NCI-H2029 (cell line): ENCODE data around the gene ZNF248.

Source experiments
- DNase-seq: peaks from one replicate; lab custom pipeline; 2025; lab: John Stamatoyannopoulos, UW

Gene ZNF248

DNA sequence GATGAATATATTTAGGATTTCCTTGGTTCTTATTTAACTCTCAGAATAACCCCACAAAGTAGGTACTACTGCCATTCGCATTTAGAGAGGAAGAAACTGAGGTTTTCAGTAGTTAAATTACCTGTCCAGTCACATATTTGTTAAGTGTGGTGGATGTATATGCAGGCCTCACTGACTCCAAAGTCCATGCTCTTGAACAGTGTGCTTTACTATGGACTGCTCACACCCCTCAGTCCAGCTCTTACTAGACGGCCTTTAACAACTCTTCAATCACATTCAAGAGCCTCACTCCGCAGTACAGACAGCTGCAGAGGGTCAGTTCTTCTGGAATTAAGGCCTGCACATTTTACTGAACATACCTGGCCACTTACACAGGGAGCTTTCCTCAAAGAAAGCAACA is 36.2 kb downstream of the ZNF248 start:
- DNase-seq = no peak

DNA sequence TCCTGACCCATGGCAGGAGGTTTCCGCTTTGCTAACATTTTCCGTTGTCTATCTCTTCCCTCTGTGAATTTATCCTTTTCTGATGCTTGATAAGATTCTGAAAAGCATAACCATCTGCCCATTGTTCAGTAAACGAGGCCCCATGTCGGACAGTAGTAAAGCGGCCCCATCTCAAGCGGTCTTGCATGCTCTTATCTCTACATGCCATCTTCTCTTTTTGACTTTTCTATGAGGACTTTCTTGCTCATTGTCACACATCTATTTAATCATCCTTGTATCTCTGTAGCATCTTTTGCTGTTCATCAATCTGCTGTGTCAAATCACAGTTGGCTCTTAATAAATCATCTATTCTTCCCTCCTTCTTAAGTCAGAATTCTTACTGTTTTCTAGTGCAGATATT is 37.6 kb downstream of the ZNF248 start:
- DNase-seq = no peak

DNA sequence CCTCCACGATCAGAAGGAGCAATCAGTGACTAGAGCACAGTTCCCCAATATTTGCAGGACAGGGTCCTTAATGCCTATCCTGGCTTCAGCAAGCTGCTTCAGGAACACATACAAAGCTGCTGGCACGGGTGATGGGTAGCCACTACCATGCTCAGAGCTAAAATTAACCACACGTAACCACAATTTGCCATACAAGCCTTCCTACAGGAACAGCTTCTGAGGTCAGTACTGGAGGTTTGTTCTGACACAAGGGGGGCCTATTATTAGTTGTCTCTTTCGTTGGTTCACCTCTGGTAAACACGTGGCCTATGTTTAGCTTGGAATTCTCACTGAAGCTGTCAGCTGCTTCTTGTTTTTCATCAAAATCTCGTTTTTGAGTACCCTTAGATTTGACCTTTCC is 41.1 kb downstream of the ZNF248 start:
- no peak for DNase-seq

DNA sequence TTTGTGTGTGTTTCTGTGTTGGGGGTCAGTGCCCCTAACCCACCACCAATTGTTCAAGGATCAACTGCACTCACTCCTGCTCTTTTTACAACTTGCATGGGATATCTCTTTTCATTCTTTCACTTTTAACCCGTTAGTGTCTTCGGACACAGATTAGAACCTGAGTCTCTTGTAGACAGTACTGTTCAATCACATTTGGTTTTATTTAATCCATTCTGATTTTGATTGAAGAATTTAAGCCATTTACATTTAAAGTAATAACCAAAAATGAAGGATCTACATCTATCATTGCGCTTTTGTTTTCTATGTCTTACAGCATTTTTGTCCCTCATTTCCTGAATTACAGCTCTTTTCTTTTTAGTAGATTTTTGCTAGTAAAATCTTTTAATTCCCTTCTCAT is 43.6 kb downstream of the ZNF248 start:
- no peak for DNase-seq

DNA sequence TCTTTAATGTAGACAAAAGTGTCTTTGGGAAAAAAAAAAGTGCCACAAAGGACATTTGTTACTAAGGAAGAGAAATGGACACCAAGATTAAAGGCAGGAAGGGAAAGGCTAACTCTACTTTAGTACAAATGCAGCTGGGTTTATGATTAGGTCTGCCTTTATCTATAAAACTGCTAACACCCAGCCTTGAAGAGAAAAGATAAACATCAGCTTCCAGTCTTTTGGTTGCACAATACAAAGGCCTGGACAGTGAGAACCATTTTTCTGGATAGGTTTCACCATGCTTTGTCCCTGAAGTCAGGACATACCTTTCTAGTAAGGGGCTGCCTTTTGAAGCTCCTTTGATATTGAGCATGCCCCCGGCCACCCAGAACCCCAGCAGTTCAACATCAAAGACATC is 45.1 kb downstream of the ZNF248 start:
- no peak for DNase-seq

DNA sequence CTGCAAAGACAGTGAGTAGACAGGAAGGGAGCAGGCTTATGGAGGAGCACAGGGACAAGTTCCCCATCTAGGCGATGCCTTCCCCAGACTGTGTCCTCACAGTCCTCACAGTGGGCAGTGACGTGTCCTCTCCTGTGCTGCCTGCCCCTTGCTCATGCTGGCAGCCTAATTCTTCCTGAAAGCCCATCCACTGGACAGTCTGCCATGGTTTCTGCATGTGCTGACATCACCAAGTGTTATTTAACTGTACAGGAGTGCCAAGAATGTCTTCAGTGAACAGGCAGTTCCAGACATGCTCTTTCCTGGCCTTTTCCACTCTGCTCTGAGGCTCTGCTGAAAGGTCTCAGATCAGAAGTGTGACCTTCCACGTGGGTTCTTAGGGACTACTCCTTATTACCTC is 54.1 kb downstream of the ZNF248 start:
- DNase-seq = no peak

DNA sequence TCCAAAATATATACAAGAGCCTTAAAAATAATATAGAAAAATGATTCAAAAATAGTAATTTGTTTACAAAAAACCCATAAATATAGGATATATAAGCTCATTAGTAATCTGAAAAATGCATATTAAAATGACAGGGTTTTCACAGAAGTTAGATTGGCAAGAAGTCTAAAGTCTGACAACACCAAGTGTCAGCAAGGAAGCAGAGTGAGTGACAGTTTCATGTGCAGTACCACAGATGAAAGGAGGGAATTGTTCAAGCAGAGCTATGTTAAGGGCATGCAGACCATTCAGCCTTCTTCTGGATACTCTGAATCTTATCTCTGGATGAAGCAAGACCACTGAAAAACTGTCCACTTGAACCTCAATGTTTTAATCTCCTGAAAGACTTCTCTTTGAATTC is 55.9 kb downstream of the ZNF248 start:
- no peak for DNase-seq

DNA sequence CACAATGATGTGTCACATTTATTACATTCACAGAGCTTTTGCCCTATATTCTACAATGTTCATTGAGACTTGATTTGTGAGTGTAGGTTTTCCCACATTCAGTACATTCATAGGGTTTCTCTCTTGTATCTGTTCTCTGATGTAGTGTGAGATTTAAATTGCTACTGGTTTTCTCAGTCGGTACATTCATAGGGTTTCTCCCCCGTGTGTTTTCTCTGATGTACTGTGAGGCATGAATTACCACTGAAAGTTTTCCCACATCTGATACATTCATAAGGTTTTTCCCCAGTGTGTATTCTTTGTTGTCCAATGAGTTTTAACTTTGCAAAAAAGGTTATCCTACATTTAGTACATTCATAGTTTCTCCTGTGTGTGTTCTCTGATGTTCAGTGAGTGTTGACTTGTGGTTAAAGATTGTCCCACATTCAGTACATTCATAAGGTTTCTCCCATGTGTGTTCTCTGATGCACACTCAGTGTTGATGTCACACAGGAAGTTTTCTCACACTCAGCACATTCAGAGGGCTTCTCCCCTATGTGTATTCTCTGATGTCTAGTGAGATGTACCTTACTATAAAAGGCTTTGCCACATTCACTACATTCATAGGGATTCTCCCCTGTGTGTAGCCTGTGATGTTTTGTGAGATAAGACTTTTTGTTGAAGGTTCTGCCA is 63.0 kb downstream of the ZNF248 start:
- no peak for DNase-seq

DNA sequence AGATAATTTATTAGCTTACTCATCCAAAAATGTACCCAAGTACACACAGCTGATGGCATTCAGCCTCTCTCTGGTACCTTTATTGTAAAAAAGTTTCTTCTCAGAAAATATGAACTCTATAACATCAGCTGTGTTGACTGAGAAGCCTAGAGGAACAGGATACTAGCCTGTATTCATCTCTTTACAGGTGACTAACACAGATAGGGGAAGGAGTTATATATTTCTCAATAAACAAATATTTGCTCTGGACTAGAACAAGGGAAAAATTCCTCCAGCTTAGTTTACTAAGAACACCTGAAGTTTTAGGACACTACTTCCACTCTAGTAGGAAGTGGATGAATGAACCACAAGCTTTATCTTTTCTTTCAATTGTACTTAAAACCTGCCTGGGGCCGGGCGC is 67.8 kb downstream of the ZNF248 start:
- no peak for DNase-seq

DNA sequence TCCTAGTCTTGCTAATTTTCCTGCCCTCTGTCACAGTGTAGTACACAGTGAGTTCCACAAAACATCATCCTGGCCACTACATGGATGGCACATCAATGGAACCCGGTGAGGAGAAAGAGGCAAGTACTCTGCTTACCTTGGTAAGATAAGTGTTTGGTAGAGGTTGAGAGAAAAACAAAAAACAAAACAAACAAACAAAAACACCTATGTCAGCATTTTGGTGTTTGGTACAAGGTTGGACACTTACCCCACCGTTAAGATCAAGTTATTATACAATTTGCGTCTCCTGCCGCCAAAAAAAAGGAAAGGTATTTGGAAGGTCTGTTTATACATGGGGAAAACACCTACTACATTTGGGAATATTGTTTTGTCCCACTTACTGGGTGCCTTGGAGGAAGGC is 72.7 kb downstream of the ZNF248 start:
- no peak for DNase-seq

DNA sequence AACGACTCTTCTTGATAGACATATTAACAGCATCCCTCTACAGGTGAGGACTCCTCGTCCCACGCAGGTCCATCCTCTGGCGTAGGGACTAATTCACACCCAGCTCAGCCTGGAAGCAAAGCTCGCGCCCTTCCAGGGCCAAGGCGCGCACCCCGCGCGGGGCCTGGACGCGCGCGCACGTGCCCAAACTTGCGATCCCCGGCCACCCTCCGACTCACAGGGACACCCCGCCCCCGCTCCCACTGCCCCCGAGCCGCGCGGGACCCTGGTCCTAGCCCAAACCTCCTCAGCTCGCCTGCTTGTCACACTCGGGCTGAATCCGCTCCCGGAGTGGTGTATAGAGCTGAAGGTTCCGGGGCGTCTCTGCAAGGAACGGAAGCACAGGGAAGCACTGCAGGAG is 76.9 kb downstream of the ZNF248 start:
- DNase-seq = no peak

DNA sequence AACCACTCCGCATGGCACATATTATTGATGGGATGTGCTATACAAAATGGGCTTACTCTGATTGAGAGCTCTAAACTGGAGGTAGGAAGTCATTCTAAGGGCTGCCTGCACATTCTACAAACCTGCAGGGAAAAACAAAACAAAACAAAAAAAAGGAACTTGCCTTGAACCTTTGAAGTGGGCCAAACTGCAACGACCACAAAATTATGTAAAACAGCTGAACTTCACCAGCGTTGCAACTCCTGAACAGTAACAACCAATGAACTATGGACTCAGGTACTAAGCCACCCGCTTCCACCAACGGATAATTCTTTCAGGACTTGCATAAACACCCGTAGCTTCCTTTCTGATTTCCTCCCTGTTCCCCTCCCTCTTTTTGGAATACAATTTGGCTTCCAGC is 80.4 kb downstream of the ZNF248 start:
- no peak for DNase-seq

DNA sequence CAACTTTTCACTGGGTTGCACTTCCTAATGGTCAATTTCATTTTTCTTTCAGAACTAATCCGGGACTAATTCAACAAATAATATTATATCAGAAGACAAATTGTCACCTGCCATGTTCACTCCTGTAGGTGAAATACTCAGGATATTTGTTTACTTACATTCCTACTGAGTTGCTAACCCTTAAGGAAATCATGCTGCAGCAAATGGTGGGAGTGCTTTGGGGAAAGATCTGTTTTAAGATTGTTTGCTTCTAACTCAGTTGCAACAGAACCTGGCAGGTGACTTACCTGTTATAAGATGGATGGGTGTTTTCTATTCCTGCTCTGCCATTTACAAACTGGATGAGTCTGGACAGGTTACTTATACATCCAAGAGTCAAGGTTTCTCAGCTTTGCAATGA is 81.8 kb downstream of the ZNF248 start:
- DNase-seq = no peak

DNA sequence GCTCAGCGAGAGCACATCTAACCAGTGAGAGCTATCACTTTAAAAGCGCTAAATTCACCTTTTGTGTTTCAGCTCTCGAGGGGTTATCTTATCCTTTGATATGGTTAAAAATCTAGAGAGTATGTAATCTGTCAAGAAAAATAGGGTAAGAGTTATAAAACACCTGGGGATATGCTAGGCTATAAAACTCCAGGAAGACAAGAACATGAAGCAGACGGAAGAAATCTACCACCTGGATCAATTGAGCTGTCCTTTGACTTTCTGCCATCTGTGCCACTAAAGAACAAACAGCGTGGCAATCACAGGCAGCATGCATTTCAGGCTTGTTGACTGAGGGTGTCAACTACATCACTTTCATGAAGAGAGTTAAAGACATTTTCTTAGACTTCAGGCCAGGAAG is 83.1 kb downstream of the ZNF248 start:
- no peak for DNase-seq

DNA sequence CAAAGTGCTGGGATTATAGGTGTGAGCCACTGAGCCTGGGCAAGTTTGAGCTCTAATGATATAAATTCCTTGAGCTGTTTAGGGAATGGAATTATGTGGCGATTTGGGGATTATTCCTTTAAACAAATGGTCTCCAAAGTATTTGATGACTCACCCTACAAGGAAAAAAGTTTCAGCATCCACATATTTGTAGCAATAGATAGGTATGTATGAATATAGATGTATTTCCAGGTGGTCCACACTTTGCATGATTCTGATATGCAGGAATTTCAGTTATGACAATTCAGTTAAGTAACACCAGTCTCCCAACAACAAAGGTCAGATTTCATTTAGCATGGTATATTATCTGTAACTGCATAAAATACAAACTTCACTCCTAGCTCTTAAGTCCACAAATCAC is 92.2 kb downstream of the ZNF248 start:
- DNase-seq = no peak

DNA sequence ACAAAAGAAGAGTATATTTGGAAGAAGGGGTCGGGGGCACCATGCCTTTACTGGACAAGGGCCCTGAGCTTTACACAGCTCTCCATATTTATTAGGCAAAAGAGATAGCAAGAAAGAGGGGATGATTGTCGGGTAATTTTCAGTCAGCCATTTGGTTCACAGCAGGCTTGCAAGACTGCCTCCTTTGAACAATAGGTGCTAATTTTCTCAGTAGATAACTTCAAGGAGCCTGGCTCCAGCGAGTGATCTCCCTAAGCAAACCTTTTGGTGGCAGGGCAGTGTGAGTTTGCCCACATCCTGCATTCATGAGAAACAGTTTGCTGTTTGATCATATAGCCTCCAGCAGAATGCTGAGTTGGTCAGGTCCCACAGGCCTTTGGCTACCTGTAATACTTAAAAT is 94.3 kb downstream of the ZNF248 start:
- no peak for DNase-seq

DNA sequence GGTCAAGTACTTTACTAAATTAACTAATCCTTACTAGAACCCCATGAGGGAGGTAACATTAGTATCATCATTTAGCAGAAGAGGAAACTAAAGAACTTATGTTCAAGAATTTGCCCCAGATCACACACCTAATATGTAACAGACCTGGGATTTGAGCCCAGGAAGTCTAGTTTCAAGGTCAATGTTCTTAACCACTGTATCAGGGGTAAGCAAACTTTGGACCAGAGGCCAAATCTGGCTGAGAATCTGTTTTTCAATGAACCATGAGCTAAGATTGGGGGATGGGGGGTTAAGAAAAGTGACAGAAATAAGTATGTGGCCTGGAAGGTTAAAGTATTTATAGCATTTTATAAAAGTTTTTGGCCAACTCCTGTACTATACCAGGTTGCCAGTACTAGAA is 95.1 kb downstream of the ZNF248 start:
- DNase-seq = no peak

DNA sequence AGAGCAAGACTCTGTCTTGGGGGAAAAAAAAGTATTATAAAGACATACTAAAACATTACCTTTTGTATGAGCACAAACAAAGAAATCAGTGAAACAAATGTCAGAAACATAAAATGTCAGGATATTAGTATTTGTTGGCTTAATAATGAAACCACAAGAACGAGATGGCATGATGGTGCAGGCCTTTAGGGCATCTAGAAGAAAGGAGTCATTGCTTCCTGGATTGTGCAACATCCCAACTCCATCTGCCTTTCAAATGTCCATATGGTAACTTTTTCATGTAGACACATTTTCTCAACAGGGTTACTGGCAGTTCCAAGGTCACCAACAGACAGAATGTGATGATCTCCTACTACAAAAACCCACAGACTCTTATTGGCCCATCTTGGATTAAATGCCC is 96.6 kb downstream of the ZNF248 start:
- DNase-seq = no peak

DNA sequence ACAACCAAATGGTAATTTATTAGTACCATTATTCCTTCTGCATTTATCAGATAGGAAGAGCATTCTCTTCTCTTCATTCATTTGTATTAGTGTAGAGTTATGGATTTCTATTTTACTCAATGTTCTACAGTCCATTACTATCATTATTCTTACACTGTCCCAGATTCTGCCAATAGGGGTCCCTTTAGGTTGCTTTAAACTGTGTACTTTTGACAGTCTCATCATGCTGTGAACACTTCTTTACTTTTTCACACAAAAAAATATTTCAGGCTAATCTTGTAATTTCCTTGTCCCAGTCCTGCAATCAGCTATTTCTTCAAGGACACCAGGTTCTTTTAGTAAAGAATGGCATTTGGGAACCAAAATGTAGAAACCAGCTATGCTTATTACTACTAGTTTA is 99.3 kb downstream of the ZNF248 start:
- DNase-seq = no peak

DNA sequence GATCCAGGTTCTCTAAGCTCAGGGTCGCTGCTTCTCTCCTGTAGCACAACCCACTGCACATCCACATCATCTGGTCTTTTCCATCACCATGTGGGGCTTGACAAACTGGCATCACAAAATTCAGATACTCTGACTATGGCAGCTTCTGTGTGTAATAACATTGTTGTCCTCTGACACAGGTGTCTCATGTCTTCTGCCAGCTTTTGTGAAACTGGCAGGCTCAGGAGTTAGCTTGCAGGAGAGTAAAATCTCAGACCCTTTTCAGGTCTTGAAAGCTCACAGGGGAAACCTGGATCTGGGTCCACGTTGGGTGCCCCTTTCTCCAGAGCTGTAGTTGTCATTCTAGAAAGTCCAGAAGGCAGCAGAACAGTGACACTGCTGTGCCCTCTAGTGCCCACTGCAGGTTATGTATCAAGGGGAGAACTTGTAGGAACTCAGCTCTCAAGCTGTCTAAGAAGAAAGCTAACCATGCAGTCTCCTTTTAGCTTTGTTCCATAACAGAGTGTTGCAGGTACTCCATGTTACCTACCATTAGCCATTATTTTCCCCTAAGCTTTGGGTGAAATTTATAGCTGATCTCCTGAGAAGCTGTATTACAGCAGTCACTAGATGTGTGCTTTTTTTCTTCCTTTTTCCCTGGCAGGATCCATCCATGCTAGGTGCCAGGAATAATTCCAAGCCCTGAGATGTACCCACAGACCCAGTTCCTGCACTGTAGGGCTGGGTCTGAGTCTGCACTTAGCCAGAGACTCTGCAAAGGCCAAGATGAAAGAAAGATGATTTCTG is 102.7 kb downstream of the ZNF248 start:
- no peak for DNase-seq

DNA sequence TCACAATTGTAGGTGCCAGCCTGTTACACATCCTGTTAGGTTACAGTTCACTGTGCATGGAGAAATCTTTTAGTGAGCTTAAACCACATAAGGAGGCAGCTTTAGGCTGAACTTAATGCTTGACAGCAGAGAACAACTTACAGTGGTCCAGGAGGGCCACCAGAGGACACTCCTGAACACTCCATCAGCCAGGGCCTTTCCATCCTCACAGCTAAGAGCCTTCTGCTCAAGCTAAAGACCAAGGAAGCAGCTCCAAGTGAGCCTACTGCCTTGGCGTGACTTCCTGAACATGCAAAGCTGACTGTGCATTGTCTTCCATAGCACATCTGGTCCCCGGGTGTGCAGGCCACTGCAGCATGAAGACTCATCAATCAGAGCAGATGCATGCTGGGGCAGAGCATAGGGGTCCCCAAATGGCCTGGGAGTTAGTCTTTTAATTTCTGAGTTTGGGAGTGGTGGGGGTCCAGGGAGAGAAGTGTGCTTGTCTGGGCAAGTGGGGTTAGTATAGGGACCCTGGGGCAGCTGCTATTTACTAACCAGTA is 105.0 kb downstream of the ZNF248 start:
- no peak for DNase-seq

DNA sequence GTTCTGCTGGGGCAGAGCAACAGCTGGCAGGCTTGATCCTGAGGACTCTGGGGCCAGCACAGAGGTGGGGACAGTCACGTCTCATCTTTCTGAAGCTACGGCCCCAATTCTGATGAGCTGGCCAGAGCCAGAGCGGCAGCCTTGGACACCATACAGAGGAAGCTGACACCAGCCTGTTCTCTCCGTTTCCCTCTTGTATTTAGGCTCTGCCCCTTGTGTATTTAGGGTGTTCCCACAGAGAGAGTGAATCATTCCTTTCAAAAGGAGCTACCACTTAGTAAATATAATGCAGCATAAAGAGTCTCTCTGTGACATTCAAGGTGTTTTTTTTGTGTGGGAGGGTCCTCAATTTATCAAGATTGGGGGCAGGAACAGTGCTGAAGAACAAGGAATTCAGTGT is 109.2 kb downstream of the ZNF248 start:
- DNase-seq = no peak

DNA sequence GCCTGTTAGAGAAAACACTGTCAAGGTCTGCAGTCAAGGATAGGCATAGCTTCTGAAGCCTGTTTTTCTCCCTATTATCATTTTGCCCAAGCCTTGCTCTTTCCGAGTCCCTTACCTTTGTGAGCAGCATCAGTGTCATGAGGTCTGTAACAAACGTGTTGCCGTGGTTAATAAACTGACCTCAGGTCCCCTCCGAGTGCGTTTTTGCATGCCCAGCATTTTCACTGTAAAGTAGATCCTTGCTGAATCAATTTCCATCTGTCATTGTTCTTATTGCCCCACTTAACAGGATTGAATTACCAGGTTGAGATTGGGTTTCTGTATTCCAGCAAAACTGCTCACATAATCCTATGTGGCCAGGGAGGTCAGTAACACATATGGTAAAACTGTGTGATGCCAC is 110.3 kb downstream of the ZNF248 start:
- no peak for DNase-seq

DNA sequence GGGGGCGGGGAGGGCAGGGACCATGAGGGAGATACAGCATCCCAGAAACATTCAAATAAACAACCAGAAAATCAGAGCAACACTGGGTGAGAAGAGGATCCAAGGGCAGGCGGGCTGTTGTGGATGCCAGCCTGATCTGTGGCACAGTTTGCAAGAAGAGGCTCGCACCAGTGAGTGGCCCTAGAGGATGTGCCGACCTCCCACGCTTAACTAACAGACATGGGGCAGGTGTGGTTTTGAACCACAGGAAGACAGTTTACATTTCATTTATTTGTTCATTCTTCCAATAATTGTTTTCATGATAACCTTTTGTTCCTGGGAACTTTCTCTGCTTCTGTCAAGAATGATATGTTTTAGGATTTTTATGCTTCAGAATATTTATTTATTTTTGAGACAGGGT is 115.6 kb downstream of the ZNF248 start:
- DNase-seq = no peak
